Natural killer cell treated with Interleukin-12 subunit alpha and Interleukin-12 subunit beta and Interleukin-15 and Interleukin-18, amount 100 ng/mL, for 72 hours (primary cell): ENCODE data around the gene TMEM161A. TPM values are rescaled to one million over a fixed set of nuclear protein-coding genes. Genes with fewer than 3 reads are reported as not detected.
A peak's percentile ranks its signal among the peaks of the same experiment; 100 is the strongest.
"Not testable (repeated sequence)": the region's sequence is repeated elsewhere in the genome, so short reads cannot be mapped to it uniquely, and the experiment has no call there.

Experiments used
- ATAC-seq, 2 donors: fragments of 150-1000 bp; cut with Tn5 transposase in 1 of 2; sonication (Bioruptor Pico), chemical (Tn5 transposase) in 1 of 2; 2 replicates each; pipeline ENCODE4 v1.10.0; 2021
- DNase-seq: peaks from one replicate; pipeline ENCODE4 v3.0.0; 2022; ENCODE audit warnings: low spot score
- H3K27ac Mint-ChIP-seq, 2 donors: 1 replicate in 1 of 2; 2 replicates in 1 of 2; pipeline ENCODE4 v1.8.0; 2022; ENCODE audit warnings: mixed read lengths in 2 of 2, mild to moderate bottlenecking in 1 of 2, moderate library complexity in 1 of 2
- H3K27me3 Mint-ChIP-seq, 2 donors: 1 replicate in 1 of 2; 2 replicates in 1 of 2; pipeline ENCODE4 v1.8.0; 2022; ENCODE audit warnings: mixed read lengths in 2 of 2
- H3K36me3 Mint-ChIP-seq: one replicate; pipeline ENCODE4 v1.8.0; 2022; ENCODE audit warnings: mixed read lengths
- H3K4me1 Mint-ChIP-seq, 2 donors: 1 replicate in 1 of 2; 2 replicates in 1 of 2; pipeline ENCODE4 v1.8.0; 2022; ENCODE audit warnings: low read depth in 2 of 2, mixed read lengths in 2 of 2, mild to moderate bottlenecking in 1 of 2
- H3K4me3 Mint-ChIP-seq: one replicate; pipeline ENCODE4 v1.8.0; 2022; ENCODE audit warnings: mixed read lengths
- H3K9me3 Mint-ChIP-seq: 2 replicates; pipeline ENCODE4 v1.8.0; 2022; ENCODE audit warnings: mixed read lengths
- total RNA-seq, 2 donors: library from RNA; stranded (reverse); gene quantifications; one replicate each; pipeline ENCODE4 v1.2.3, GENCODE V29; 2022

Gene TMEM161A
- total RNA-seq, 2 donors from 2014 or later: 22.0 to 38.1 TPM

DNA sequence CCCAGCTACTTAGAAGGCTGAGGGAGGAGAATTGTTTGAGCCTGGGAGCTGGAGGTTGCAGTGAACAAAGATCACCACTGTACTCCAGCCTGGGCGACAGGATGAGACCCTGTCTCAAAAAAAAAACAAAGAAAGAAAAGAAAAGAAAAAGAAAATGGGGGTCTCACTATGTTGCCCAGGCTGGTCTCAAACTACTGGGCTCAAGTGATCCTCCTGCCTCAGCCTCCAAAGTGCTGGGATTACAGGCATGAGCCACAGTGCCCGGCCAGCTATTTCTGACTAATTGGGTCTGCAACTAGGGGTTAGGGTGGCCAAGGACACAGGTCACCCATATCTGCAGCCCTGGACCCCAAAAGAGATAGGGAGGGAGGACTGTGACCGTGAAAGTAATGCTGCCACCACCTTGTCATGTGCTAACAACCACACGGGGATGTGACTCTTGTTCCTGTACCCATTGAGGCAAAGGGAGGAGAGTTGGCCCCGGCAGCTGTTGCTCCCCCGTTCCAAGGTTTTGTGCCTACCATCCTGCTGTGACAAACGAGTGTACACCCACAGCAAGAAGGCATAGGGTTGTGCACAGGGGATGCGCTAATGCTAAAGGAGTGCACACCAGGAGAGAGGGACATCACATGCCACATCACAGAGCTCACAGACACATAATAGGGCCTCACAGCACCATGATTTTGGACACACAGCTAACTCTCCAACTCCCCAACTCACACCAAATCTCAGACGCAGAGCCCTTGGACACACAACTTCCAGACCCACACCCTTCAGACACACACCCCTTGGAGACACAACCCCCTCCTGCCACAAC is 31.2 kb upstream of the TMEM161A start:
- Mint-ChIP-seq H3K36me3 (no peaks in the 10 kb centered on the region), H3K9me3 (no peaks in the 10 kb centered on the region), H3K4me1 (peaks cover 16% of the 10 kb centered on the region in 2 donors), H3K27ac (no peak overlapping the region), H3K4me3 (peak overlapping the region; percentile 23), H3K27me3 (peaks cover 0 to 6% of the 10 kb centered on the region in 2 donors)
- DNase-seq (no peak), ATAC-seq (no peak)

- H3K27ac Mint-ChIP-seq: no peak overlapping the region
- H3K36me3 Mint-ChIP-seq: no peaks in the 10 kb centered on the region
- ATAC-seq: no peak
- H3K4me3 Mint-ChIP-seq: no peak overlapping the region
- H3K27me3 Mint-ChIP-seq: peaks cover 0 to 6% of the 10 kb centered on the region in 2 donors
- H3K9me3 Mint-ChIP-seq: no peaks in the 10 kb centered on the region
- peaks cover 16% of the 10 kb centered on the region in 2 donors for H3K4me1 Mint-ChIP-seq
- no peak for DNase-seq
Measured at GRCh38 chr19:19167612-19168011, 29.3 kb upstream of the TMEM161A start.

DNA sequence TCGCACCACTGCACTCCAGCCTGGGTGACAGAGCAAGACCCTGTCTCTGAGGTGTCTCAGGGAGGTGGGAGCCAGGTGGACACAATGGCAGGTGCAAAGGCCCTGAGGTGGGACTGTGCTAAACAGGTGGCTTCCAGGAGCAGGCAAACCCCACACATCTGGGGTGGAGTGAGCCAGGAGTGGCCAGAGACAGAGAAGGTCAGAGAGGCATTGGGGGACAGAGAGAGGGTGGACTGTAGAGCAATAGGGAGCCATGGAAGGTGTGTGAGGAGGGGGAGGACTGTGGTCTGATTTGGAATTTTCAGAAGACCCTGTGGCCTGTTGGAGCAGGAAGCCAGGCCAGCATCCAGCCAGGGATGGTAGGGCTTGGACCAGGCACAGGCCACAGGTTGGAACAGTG is 27.1 kb upstream of the TMEM161A start:
- Mint-ChIP-seq H3K4me3 (no peak overlapping the region), H3K9me3 (no peaks in the 10 kb centered on the region), H3K36me3 (no peaks in the 10 kb centered on the region), H3K27me3 (peaks cover 0 to 2% of the 10 kb centered on the region in 2 donors), H3K4me1 (peaks cover 12 to 16% of the 10 kb centered on the region in 2 donors), H3K27ac (no peak overlapping the region)
- DNase-seq (no peak), ATAC-seq (no peak)

- Mint-ChIP-seq H3K27me3 (no peaks in the 10 kb centered on the region), H3K36me3 (no peaks in the 10 kb centered on the region), H3K4me3 (no peak overlapping the region), H3K27ac (no peak overlapping the region), H3K4me1 (peaks cover 3 to 6% of the 10 kb centered on the region in 2 donors), H3K9me3 (no peaks in the 10 kb centered on the region)
- no peak for ATAC-seq
- no peak for DNase-seq
Measured at GRCh38 chr19:19162495-19162894, 24.2 kb upstream of the TMEM161A start.

GRCh38 chr19:19160461-19161035 is 22.3 kb upstream of the TMEM161A start:
- peaks cover 3 to 6% of the 10 kb centered on the region in 2 donors for H3K4me1 Mint-ChIP-seq
- H3K4me3 Mint-ChIP-seq: no peak overlapping the region
- DNase-seq: no peak
- no peaks in the 10 kb centered on the region for H3K36me3 Mint-ChIP-seq
- H3K27ac Mint-ChIP-seq: no peak overlapping the region
- no peak for ATAC-seq
- H3K9me3 Mint-ChIP-seq: no peaks in the 10 kb centered on the region
- H3K27me3 Mint-ChIP-seq: no peaks in the 10 kb centered on the region

GRCh38 chr19:19159534-19159933 is 21.3 kb upstream of the TMEM161A start:
- Mint-ChIP-seq H3K4me1 (peaks cover 3 to 6% of the 10 kb centered on the region in 2 donors), H3K9me3 (no peaks in the 10 kb centered on the region), H3K27me3 (no peaks in the 10 kb centered on the region), H3K36me3 (no peaks in the 10 kb centered on the region), H3K4me3 (no peak overlapping the region), H3K27ac (no peak overlapping the region)
- no peak for ATAC-seq
- DNase-seq: no peak

DNA sequence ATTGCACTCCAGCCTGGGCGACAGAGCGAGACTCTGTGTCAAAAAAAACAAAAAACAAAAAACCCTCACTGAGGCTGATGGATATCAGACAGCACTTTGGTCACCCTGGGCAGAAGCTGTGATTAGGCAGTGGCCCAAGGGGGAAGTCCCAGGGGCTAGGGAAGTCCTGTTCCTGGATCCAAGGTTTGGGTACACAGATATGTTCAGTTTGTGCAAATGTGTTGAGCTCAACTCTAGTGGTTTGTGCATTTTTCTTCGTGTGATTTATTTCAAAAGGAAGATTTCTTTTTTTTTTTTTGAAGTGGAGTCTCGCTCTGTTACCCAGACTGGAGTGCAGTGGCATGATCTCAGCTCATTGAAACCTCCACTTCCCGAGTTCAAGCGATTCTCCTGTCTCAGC is 19.5 kb upstream of the TMEM161A start:
- H3K4me1 Mint-ChIP-seq: peaks cover 3 to 6% of the 10 kb centered on the region in 2 donors
- no peaks in the 10 kb centered on the region for H3K9me3 Mint-ChIP-seq
- ATAC-seq (no peak), DNase-seq (no peak)
- H3K27ac Mint-ChIP-seq: no peak overlapping the region
- no peak overlapping the region for H3K4me3 Mint-ChIP-seq
- no peaks in the 10 kb centered on the region for H3K36me3 Mint-ChIP-seq
- H3K27me3 Mint-ChIP-seq: no peaks in the 10 kb centered on the region

GRCh38 chr19:19155495-19156219 is 17.4 kb upstream of the TMEM161A start:
- H3K36me3 Mint-ChIP-seq: no peaks in the 10 kb centered on the region
- ATAC-seq (no peak), DNase-seq (no peak)
- H3K9me3 Mint-ChIP-seq: no peaks in the 10 kb centered on the region
- no peaks in the 10 kb centered on the region for H3K4me1 Mint-ChIP-seq
- no peak overlapping the region for H3K4me3 Mint-ChIP-seq
- H3K27me3 Mint-ChIP-seq: no peaks in the 10 kb centered on the region
- H3K27ac Mint-ChIP-seq: no peak overlapping the region

- Mint-ChIP-seq H3K4me3 (no peak overlapping the region), H3K36me3 (no peaks in the 10 kb centered on the region), H3K27me3 (no peaks in the 10 kb centered on the region), H3K9me3 (no peaks in the 10 kb centered on the region), H3K27ac (no peak overlapping the region), H3K4me1 (no peaks in the 10 kb centered on the region)
- peak in 1 of 2 donors; percentile 9 for ATAC-seq
- DNase-seq: no peak
Measured at GRCh38 chr19:19154768-19155494, 16.7 kb upstream of the TMEM161A start.

GRCh38 chr19:19152668-19153384 is 14.5 kb upstream of the TMEM161A start:
- H3K27ac Mint-ChIP-seq: no peak overlapping the region
- H3K4me3 Mint-ChIP-seq: no peak overlapping the region
- DNase-seq: no peak
- H3K36me3 Mint-ChIP-seq: no peaks in the 10 kb centered on the region
- H3K9me3 Mint-ChIP-seq: no peaks in the 10 kb centered on the region
- H3K4me1 Mint-ChIP-seq: no peaks in the 10 kb centered on the region
- no peak for ATAC-seq
- H3K27me3 Mint-ChIP-seq: no peaks in the 10 kb centered on the region

GRCh38 chr19:19151418-19151817 is 13.1 kb upstream of the TMEM161A start:
- Mint-ChIP-seq H3K4me1 (no peaks in the 10 kb centered on the region), H3K36me3 (no peaks in the 10 kb centered on the region), H3K4me3 (no peak overlapping the region), H3K27ac (no peak overlapping the region), H3K9me3 (no peaks in the 10 kb centered on the region), H3K27me3 (no peaks in the 10 kb centered on the region)
- ATAC-seq: peak in 1 of 2 donors; percentile 41
- DNase-seq: no peak

DNA sequence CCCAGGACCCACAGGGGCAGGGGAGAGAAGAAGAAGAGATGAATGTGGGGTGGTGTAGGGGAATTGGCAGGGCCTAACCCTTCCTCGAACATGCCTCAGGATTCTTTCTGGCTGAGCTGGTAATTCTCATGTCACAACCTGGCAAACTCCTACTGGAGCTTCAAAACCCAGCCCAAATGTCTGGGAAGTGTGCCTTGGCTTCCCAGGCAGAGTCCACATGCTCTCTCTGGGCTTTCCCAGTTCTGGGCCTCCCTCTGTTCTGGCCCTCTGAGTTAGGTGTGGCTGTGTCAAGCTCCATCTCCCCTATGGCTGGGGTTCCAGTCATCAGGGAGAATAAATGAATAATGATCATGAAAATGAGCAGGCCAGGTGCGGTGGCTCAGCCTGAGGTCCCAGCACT is 11.2 kb upstream of the TMEM161A start:
- Mint-ChIP-seq H3K27ac (no peak overlapping the region), H3K4me1 (no peaks in the 10 kb centered on the region), H3K27me3 (no peaks in the 10 kb centered on the region), H3K4me3 (no peak overlapping the region), H3K9me3 (no peaks in the 10 kb centered on the region), H3K36me3 (no peaks in the 10 kb centered on the region)
- no peak for DNase-seq
- no peak for ATAC-seq

- H3K4me1 Mint-ChIP-seq, ATAC-seq, H3K9me3 Mint-ChIP-seq, H3K36me3 Mint-ChIP-seq, H3K4me3 Mint-ChIP-seq, DNase-seq, H3K27ac Mint-ChIP-seq, H3K27me3 Mint-ChIP-seq: not testable (repeated sequence)
Measured at GRCh38 chr19:19148504-19148903, 10.2 kb upstream of the TMEM161A start.
